HUES48 (cell line): ENCODE results near the gene SREBF2.
"Not testable (repeated sequence)": the region's sequence is repeated elsewhere in the genome, so short reads cannot be mapped to it uniquely, and the experiment has no call there.

Experiments
- H3K27ac ChIP-seq: one replicate; pipeline ENCODE4 v1.7.0; 2013; ENCODE audit warnings: low read depth, low read length, inconsistent platforms
- H3K27me3 ChIP-seq: 2 replicates; pipeline ENCODE4 v1.6.1; 2013; ENCODE audit warnings: mild to moderate bottlenecking, low read length; ENCODE audit not compliant: control insufficient read depth, insufficient read depth
- H3K36me3 ChIP-seq: 2 replicates; pipeline ENCODE4 v1.6.1; 2013; ENCODE audit warnings: low read length; ENCODE audit not compliant: control insufficient read depth, insufficient read depth
- H3K4me1 ChIP-seq: 2 replicates; pipeline ENCODE4 v1.6.1; 2013; ENCODE audit warnings: mild to moderate bottlenecking, low read length; ENCODE audit not compliant: control insufficient read depth, insufficient read depth
- H3K4me3 ChIP-seq: 2 replicates; pipeline ENCODE4 v1.5.1; 2013; ENCODE audit warnings: mild to moderate bottlenecking, low read depth, low read length
- H3K9ac ChIP-seq: 2 replicates; pipeline ENCODE4 v1.6.1; 2013; ENCODE audit warnings: mild to moderate bottlenecking, low read depth, low read length, moderate library complexity
- H3K9me3 ChIP-seq: 2 replicates; pipeline ENCODE4 v1.6.1; 2013; ENCODE audit warnings: low read length; ENCODE audit not compliant: control insufficient read depth, insufficient read depth

The SREBF2 gene

DNA sequence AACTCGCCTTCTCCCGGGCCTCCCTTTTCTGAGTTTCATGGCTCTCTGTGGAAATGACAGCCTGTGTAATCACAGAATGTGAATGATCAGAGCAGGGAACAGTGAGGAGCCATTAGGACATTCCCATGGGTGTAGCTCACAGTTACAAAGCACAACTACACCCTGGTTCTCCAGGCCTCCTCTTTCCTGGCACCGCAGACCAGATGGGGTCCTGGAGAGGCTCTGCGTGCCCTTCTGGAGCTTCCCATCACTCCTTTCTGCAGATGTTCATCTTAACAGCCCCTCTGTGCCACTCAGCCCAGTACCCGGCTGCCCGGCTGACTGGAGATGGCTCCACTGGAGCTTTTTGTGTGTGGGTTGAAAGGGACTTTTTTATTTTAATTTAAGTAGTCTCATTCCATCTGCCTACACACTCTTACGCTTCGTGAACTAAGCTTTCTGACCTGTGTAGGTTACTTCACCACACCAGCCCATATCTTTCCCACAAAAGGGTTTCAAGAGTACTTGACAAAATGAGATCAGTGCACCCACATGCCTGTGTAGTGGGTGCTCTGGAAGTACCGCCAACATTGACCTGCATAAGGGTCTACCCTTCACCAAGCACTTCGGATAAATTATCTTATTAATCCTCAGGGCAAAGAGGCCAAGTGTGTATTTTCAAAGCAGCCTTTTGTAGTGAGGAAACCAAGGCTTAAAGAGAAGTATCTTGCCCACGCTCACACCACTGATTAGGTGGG, 29.8 kb downstream of the SREBF2 start:
- H3K36me3 ChIP-seq, result peaks cover 14% of the 10 kb centered on the region
- no peaks in the 10 kb centered on the region for H3K9me3 ChIP-seq
- no peak overlapping the region for H3K27ac ChIP-seq
- no peak overlapping the region; the same call in 1 of the 2 replicates for H3K9ac ChIP-seq
- no peaks in the 10 kb centered on the region for H3K27me3 ChIP-seq
- H3K4me3 ChIP-seq, result no peak overlapping the region
- peaks cover 12% of the 10 kb centered on the region; the same call in 1 of the 2 replicates for H3K4me1 ChIP-seq

GRCh38 chr22:41863472-41863871, 30.6 kb downstream of the SREBF2 start:
- peaks cover 12% of the 10 kb centered on the region; the same call in 1 of the 2 replicates for H3K4me1 ChIP-seq
- peaks cover 22% of the 10 kb centered on the region for H3K36me3 ChIP-seq
- no peak overlapping the region for H3K27ac ChIP-seq
- no peak overlapping the region for H3K9ac ChIP-seq
- H3K9me3 ChIP-seq, result no peaks in the 10 kb centered on the region
- no peak overlapping the region for H3K4me3 ChIP-seq
- no peaks in the 10 kb centered on the region for H3K27me3 ChIP-seq

DNA sequence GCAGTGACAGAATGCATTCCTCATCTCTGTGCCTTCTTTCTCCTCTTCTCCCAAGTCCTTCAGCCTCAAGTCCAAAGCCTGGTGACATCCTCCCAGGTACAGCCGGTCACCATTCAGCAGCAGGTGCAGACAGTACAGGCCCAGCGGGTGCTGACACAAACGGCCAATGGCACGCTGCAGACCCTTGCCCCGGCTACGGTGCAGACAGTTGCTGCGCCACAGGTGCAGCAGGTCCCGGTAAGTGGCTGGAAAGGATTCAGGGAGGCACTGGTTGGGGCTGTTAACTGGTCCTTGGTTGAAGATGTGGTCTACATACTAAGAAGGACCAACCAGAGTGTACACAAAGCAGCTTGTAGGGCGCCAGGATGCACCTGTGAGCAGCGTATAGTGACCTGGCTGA, 35.7 kb downstream of the SREBF2 start:
- Histone ChIP-seq H3K9ac (no peak overlapping the region), H3K4me1 (peaks cover under 1% of the 10 kb centered on the region; the same call in 1 of the 2 replicates), H3K36me3 (peaks cover 61% of the 10 kb centered on the region), H3K27ac (no peak overlapping the region), H3K9me3 (no peaks in the 10 kb centered on the region), H3K4me3 (no peak overlapping the region), H3K27me3 (no peaks in the 10 kb centered on the region)

DNA sequence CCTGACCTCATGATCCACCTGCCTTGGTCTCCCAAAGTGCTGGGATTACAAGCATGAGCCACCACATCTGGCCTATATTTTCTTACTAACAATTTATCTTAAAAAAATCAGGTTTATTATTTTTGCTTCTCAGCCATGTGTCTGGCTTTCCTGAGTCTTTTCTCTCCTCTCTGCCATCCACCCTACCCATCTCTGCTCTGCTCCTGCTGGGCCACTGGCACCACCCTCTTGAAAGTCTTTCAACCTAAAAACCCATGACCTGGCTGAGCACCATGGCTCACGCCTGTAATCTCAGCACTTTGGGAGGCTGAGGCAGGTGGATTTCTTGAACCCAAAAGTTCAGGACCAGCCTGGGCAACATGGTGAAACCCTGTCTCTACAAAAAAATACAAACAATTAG, 37.2 kb downstream of the SREBF2 start:
- not testable (repeated sequence) for H3K27ac ChIP-seq, H3K9me3 ChIP-seq, H3K4me1 ChIP-seq, H3K27me3 ChIP-seq, H3K4me3 ChIP-seq, H3K9ac ChIP-seq
- H3K36me3 ChIP-seq, result peaks cover 75% of the 10 kb centered on the region

GRCh38 chr22:41870786-41871185, 37.9 kb downstream of the SREBF2 start:
- Histone ChIP-seq H3K9ac (no peak overlapping the region), H3K4me3 (no peak overlapping the region), H3K27ac (no peak overlapping the region), H3K36me3 (peaks cover 82% of the 10 kb centered on the region), H3K9me3 (no peaks in the 10 kb centered on the region), H3K27me3 (no peaks in the 10 kb centered on the region), H3K4me1 (no peaks in the 10 kb centered on the region)

- H3K27ac ChIP-seq, result no peak overlapping the region
- peaks cover 87% of the 10 kb centered on the region for H3K36me3 ChIP-seq
- no peak overlapping the region for H3K9ac ChIP-seq
- no peaks in the 10 kb centered on the region for H3K4me1 ChIP-seq
- H3K4me3 ChIP-seq, result no peak overlapping the region
- no peaks in the 10 kb centered on the region for H3K27me3 ChIP-seq
- H3K9me3 ChIP-seq, result no peaks in the 10 kb centered on the region
These were observed 40.5 kb downstream of the SREBF2 start for GRCh38 chr22:41873391-41873790.

GRCh38 chr22:41874090-41874489, 41.2 kb downstream of the SREBF2 start:
- H3K9ac ChIP-seq, result no peak overlapping the region
- H3K4me3 ChIP-seq, result no peak overlapping the region
- no peaks in the 10 kb centered on the region for H3K4me1 ChIP-seq
- no peak overlapping the region for H3K27ac ChIP-seq
- H3K36me3 ChIP-seq, result peaks cover 87% of the 10 kb centered on the region
- no peaks in the 10 kb centered on the region for H3K27me3 ChIP-seq
- no peaks in the 10 kb centered on the region for H3K9me3 ChIP-seq

- no peak overlapping the region for H3K27ac ChIP-seq
These were observed 42.8 kb downstream of the SREBF2 start for GRCh38 chr22:41875531-41876270.

DNA sequence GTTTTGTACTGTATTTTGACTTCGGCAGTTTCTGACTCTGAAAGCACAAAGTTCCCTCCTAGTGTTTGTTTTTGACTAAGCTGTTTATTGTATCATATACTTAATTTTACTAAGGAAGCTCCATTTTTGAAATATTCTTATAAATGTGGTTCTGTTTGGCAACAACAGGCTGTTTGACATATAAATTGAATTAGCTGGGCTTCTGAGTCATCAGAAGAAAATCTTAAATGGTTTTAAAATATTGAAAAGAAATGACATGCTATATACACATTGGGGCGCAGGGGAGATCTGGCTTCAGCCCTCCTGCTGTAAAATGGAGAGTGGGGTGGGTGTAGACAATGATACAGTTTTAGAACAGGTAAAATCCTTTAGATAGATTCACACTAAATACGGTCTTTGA, 43.4 kb downstream of the SREBF2 start:
- H3K36me3 ChIP-seq, result peaks cover 89% of the 10 kb centered on the region

More at GRCh38 chr22:41875531-41876270, 42.8 kb downstream of the SREBF2 start:
- no peaks in the 10 kb centered on the region for H3K9me3 ChIP-seq
- no peaks in the 10 kb centered on the region for H3K27me3 ChIP-seq
- no peaks in the 10 kb centered on the region for H3K4me1 ChIP-seq
- peaks cover 89% of the 10 kb centered on the region for H3K36me3 ChIP-seq
- H3K9ac ChIP-seq, result no peak overlapping the region
- no peak overlapping the region for H3K4me3 ChIP-seq

DNA sequence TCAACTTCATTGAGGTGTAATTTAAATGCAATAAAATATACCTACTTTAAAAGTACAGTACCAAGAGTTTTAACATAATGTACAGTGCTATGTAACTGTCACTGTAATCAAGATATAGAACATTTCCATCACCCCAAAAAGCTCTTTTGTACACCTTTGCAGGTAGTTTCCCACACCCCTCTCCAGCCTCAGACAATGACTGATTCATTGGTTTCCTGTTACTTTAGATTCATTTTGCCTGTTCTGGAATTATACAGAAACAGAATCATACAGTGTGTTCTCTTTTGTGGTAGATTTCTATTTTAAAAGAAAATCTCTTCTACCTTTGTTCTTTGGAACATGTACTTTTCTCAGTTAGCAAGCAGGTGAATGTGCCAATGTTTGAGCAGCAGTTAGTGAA, 43.8 kb downstream of the SREBF2 start:
- Histone ChIP-seq H3K36me3 (peaks cover 91% of the 10 kb centered on the region), H3K4me3 (no peak overlapping the region), H3K27me3 (no peaks in the 10 kb centered on the region), H3K27ac (no peak overlapping the region), H3K9me3 (no peaks in the 10 kb centered on the region), H3K9ac (no peak overlapping the region), H3K4me1 (no peaks in the 10 kb centered on the region)

More for the DNA sequence above, 43.4 kb downstream of the SREBF2 start:
- H3K9me3 ChIP-seq, result no peaks in the 10 kb centered on the region
- H3K4me3 ChIP-seq, result no peak overlapping the region
- no peaks in the 10 kb centered on the region for H3K4me1 ChIP-seq
- H3K27ac ChIP-seq, result no peak overlapping the region
- H3K27me3 ChIP-seq, result no peaks in the 10 kb centered on the region
- H3K9ac ChIP-seq, result no peak overlapping the region

GRCh38 chr22:41880653-41881052, 47.7 kb downstream of the SREBF2 start:
- Histone ChIP-seq H3K27me3 (no peaks in the 10 kb centered on the region), H3K9me3 (no peaks in the 10 kb centered on the region), H3K27ac (no peak overlapping the region), H3K4me1 (no peaks in the 10 kb centered on the region), H3K36me3 (peaks cover 99% of the 10 kb centered on the region), H3K9ac (no peak overlapping the region), H3K4me3 (no peak overlapping the region)
